Measurements from ENCODE around the gene ALDH4A1.
"Not testable (repeated sequence)": the region's sequence is repeated elsewhere in the genome, so short reads cannot be mapped to it uniquely, and the experiment has no call there.

The ALDH4A1 gene

GRCh38 chr1:18854331-18855025, 47.9 kb downstream of the ALDH4A1 start:
- no peak for DNase-seq (ENCODE audit: low spot score)

- DNase-seq (ENCODE audit: low spot score) = no peak
Measured at GRCh38 chr1:18852501-18852900, 49.9 kb downstream of the ALDH4A1 start.

GRCh38 chr1:18849261-18849711, 53.1 kb downstream of the ALDH4A1 start:
- no peak for DNase-seq (ENCODE audit: low spot score)

GRCh38 chr1:18847723-18848122, 54.6 kb downstream of the ALDH4A1 start:
- DNase-seq (ENCODE audit: low spot score) = not testable (repeated sequence)

- no peak for DNase-seq (ENCODE audit: low spot score)
Measured at GRCh38 chr1:18840145-18840544, 62.2 kb downstream of the ALDH4A1 start.

GRCh38 chr1:18836654-18837053, 65.7 kb downstream of the ALDH4A1 start:
- no peak for DNase-seq (ENCODE audit: low spot score)

- DNase-seq (ENCODE audit: low spot score) = not testable (repeated sequence)
Measured at GRCh38 chr1:18832319-18832718, 70.0 kb downstream of the ALDH4A1 start.

GRCh38 chr1:18831656-18832055, 70.7 kb downstream of the ALDH4A1 start:
- no peak for DNase-seq (ENCODE audit: low spot score)

GRCh38 chr1:18830596-18830995, 71.8 kb downstream of the ALDH4A1 start:
- DNase-seq (ENCODE audit: low spot score) = no peak

- no peak for DNase-seq (ENCODE audit: low spot score)
Measured at GRCh38 chr1:18829671-18830070, 72.7 kb downstream of the ALDH4A1 start.

- no peak for DNase-seq (ENCODE audit: low spot score)
Measured at GRCh38 chr1:18828224-18828623, 74.1 kb downstream of the ALDH4A1 start.

- DNase-seq (ENCODE audit: low spot score) = no peak
Measured at GRCh38 chr1:18823438-18823837, 78.9 kb downstream of the ALDH4A1 start.

All from LoVo (cell line).